Liver (tissue), 9 donors: ENCODE measurements around the gene EFCC1. TPM values are rescaled to one million over a fixed set of nuclear protein-coding genes. Genes with fewer than 3 reads are reported as not detected.
A peak's percentile ranks its signal among the peaks of the same experiment; 100 is the strongest.

Experiments
- DNase-seq: peaks from one replicate; pipeline ENCODE4 v3.0.0-alpha.2; 2017; ENCODE audit warnings: low spot score
- H3K27ac ChIP-seq, 2 donors: one replicate each; pipeline ENCODE4 v1.7.0; 2013; ENCODE audit warnings: inconsistent platforms in 2 of 2, low read length in 2 of 2, control low read depth in 1 of 2, low read depth in 1 of 2, mild to moderate bottlenecking in 1 of 2
- H3K27me3 ChIP-seq, 4 donors: one replicate each; pipeline versions ENCODE4 v1.6.1 to v1.7.0; 2013; ENCODE audit warnings: low read length in 3 of 4, inconsistent platforms in 1 of 4, mild to moderate bottlenecking in 1 of 4, moderate library complexity in 1 of 4; ENCODE audit not compliant: control insufficient read depth in 4 of 4, insufficient read depth in 4 of 4
- H3K36me3 ChIP-seq, 4 donors: one replicate each; pipeline versions ENCODE4 v1.6.1 to v1.7.0; 2013; ENCODE audit warnings: low read length in 3 of 4, mild to moderate bottlenecking in 3 of 4, low read depth in 1 of 4, moderate library complexity in 1 of 4; ENCODE audit not compliant: control insufficient read depth in 4 of 4, insufficient read depth in 3 of 4
- H3K4me1 ChIP-seq, 4 donors: one replicate each; pipeline versions ENCODE4 v1.6.1 to v1.7.0; 2013; ENCODE audit warnings: low read length in 3 of 4, mild to moderate bottlenecking in 3 of 4, moderate library complexity in 1 of 4; ENCODE audit not compliant: control insufficient read depth in 4 of 4, insufficient read depth in 4 of 4
- H3K4me3 ChIP-seq, 3 donors: one replicate each; pipeline versions ENCODE4 v1.6.1 to v1.7.0; 2013; ENCODE audit warnings: low read length in 3 of 3, control low read depth in 1 of 3, low read depth in 1 of 3, mild to moderate bottlenecking in 1 of 3
- H3K9ac ChIP-seq, 2 donors: one replicate each; pipeline ENCODE4 v1.7.0; 2013; ENCODE audit warnings: low read length in 2 of 2, mild to moderate bottlenecking in 2 of 2, moderate library complexity in 2 of 2, control low read depth in 1 of 2, low read depth in 1 of 2
- H3K9me3 ChIP-seq, 4 donors: one replicate each; pipeline versions ENCODE4 v1.6.1 to v1.7.0; 2013; ENCODE audit warnings: low read length in 3 of 4; ENCODE audit not compliant: control insufficient read depth in 4 of 4
- EGR1 ChIP-seq, 2 donors: IDR thresholded peaks; 2 replicates each; pipeline ENCODE4 v1.6.1; 2016 to 2018; ENCODE audit warnings: antibody characterized with exemption in 2 of 2, low read depth in 2 of 2
- FOXA1 ChIP-seq: IDR thresholded peaks from 2 replicates; pipeline ENCODE4 v1.6.1; 2016; ENCODE audit warnings: antibody characterized with exemption
- FOXA2 ChIP-seq: IDR thresholded peaks from 2 replicates; pipeline ENCODE4 v1.6.1; 2016; ENCODE audit warnings: antibody characterized with exemption
- GABPA ChIP-seq, 2 donors: IDR thresholded peaks in 1 of 2; conservative IDR thresholded peaks in 1 of 2; 2 replicates each; pipeline ENCODE4 v1.6.1; 2016; ENCODE audit warnings: antibody characterized with exemption in 2 of 2, mild to moderate bottlenecking in 1 of 2, moderate library complexity in 1 of 2
- HNF4A ChIP-seq, 2 donors: conservative IDR thresholded peaks; 2 replicates each; pipeline ENCODE4 v1.6.1; 2016; ENCODE audit warnings: antibody characterized with exemption in 2 of 2, mild to moderate bottlenecking in 2 of 2
- HNF4G ChIP-seq: IDR thresholded peaks from 2 replicates; pipeline ENCODE4 v1.6.1; 2016; ENCODE audit warnings: antibody characterized with exemption
- JUND ChIP-seq, 2 donors: IDR thresholded peaks; 2 replicates each; pipeline ENCODE4 v1.6.1; 2016; ENCODE audit warnings: antibody characterized with exemption in 2 of 2
- NR2F2 ChIP-seq: IDR thresholded peaks from 2 replicates; pipeline ENCODE4 v1.6.1; 2016; ENCODE audit warnings: antibody characterized with exemption
- RAD21 ChIP-seq, 2 donors: IDR thresholded peaks; 2 replicates each; pipeline ENCODE4 v1.6.1; 2016; ENCODE audit warnings: antibody characterized with exemption in 2 of 2, mild to moderate bottlenecking in 2 of 2
- RXRA ChIP-seq, 2 donors: IDR thresholded peaks; 2 replicates each; pipeline ENCODE4 v1.6.1; 2017 to 2018; ENCODE audit warnings: antibody characterized with exemption in 2 of 2, mild to moderate bottlenecking in 1 of 2
- SP1 ChIP-seq: IDR thresholded peaks from 2 replicates; pipeline ENCODE4 v1.6.1; 2018; ENCODE audit warnings: antibody characterized with exemption, mild to moderate bottlenecking
- TAF1 ChIP-seq: conservative IDR thresholded peaks from 2 replicates; pipeline ENCODE4 v1.6.1; 2016; ENCODE audit warnings: antibody characterized with exemption, mild to moderate bottlenecking
- YY1 ChIP-seq: IDR thresholded peaks from 2 replicates; pipeline ENCODE4 v1.6.1; 2016; ENCODE audit warnings: antibody characterized with exemption, mild to moderate bottlenecking
- WGBS: extraction: QIAGEN DNeasy Blood & Tissue Kit; methylation state at CpG from one replicate; pipeline ENCODE4 v1.1.7; 2013; 5-methylcytosine and 5-hydroxymethylcytosine counted together
- polyA plus RNA-seq, 2 donors: library from polyadenylated mRNA; stranded (reverse) in 1 of 2; unstranded in 1 of 2; fragments of 200-250 nt in 1 of 2; fragments of >200 nt in 1 of 2; fragmentation: Nextera tagmentation in 1 of 2; extraction: Ambion mirVana in 1 of 2; gene quantifications; one replicate each; pipeline versions ENCODE4 v1.2.1 to v1.2.3, GENCODE V29; 2013 to 2015
- total RNA-seq, 2 donors: library from RNA; depleted of rRNA; stranded (reverse); fragments of >200 nt; gene quantifications; one replicate each; pipeline ENCODE4 v1.2.3, GENCODE V29; 2014
- TF ChIP-seq, protein P1 (sequence below): IDR thresholded peaks from 2 replicates; pipeline ENCODE4 v1.6.1; 2016; ENCODE audit warnings: antibody characterized with exemption
- TF ChIP-seq, protein P2 (sequence below): IDR thresholded peaks from 2 replicates; pipeline ENCODE4 v1.6.1; 2016; ENCODE audit warnings: antibody characterized with exemption, mild to moderate bottlenecking
- TF ChIP-seq, protein P3 (sequence below): IDR thresholded peaks from 2 replicates; pipeline ENCODE4 v1.6.1; 2016; ENCODE audit warnings: antibody characterized with exemption
- TF ChIP-seq, protein P4 (sequence below): IDR thresholded peaks from 2 replicates; pipeline ENCODE4 v1.6.1; 2016; ENCODE audit warnings: antibody characterized with exemption
- TF ChIP-seq, protein P5 (sequence below): fragments of 150-350 bp; IDR thresholded peaks from 2 replicates; pipeline ENCODE4 v1.5.1; 2017; ENCODE audit warnings: improper control_type of control experiment, low read depth, low read length; ENCODE audit not compliant: missing input control
- donor health status: healthy.
- donor health status: healthy.
- donor health status: healthy.
- donor health status: healthy.
- donor health status: healthy.

The EFCC1 gene
- total and polyA plus RNA-seq, 4 donors, result 0.08 to 1.0 (median 0.24) TPM

DNA sequence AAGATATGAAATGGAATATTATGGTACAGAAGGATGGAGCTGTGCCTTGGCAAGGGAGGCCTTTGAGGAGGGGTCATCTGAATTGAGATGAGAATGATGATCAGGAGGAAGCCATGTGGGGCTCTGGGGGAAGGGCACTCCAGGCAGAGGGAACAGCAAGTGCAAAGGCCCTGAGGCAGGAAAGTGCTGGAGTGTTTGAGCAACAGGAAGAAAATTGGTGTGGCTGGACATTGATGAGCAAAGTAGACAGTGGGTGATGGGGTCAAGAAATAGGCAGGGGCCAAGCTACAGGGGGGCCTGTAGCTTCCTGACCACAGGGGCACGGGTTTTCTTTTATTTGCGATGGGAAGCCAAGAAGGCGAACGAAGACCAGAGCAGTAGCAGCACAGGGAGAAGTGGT is 56.1 kb downstream of the EFCC1 start:
- Histone ChIP-seq H3K4me3 (no peak overlapping the region), H3K27me3 (no peaks in the 10 kb centered on the region), H3K9ac (no peak overlapping the region), H3K9me3 (no peaks in the 10 kb centered on the region), H3K4me1 (peaks cover 8 to 26% (median 21%) of the 10 kb centered on the region in 4 donors), H3K27ac (no peak overlapping the region), H3K36me3 (no peaks in the 10 kb centered on the region)
- WGBS, result 95% methylated on average over 4 of the region's 4 CpGs
- TF ChIP-seq, protein P1, sequence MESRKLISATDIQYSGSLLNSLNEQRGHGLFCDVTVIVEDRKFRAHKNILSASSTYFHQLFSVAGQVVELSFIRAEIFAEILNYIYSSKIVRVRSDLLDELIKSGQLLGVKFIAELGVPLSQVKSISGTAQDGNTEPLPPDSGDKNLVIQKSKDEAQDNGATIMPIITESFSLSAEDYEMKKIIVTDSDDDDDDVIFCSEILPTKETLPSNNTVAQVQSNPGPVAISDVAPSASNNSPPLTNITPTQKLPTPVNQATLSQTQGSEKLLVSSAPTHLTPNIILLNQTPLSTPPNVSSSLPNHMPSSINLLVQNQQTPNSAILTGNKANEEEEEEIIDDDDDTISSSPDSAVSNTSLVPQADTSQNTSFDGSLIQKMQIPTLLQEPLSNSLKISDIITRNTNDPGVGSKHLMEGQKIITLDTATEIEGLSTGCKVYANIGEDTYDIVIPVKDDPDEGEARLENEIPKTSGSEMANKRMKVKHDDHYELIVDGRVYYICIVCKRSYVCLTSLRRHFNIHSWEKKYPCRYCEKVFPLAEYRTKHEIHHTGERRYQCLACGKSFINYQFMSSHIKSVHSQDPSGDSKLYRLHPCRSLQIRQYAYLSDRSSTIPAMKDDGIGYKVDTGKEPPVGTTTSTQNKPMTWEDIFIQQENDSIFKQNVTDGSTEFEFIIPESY, result no peak
- no peak for DNase-seq

DNA sequence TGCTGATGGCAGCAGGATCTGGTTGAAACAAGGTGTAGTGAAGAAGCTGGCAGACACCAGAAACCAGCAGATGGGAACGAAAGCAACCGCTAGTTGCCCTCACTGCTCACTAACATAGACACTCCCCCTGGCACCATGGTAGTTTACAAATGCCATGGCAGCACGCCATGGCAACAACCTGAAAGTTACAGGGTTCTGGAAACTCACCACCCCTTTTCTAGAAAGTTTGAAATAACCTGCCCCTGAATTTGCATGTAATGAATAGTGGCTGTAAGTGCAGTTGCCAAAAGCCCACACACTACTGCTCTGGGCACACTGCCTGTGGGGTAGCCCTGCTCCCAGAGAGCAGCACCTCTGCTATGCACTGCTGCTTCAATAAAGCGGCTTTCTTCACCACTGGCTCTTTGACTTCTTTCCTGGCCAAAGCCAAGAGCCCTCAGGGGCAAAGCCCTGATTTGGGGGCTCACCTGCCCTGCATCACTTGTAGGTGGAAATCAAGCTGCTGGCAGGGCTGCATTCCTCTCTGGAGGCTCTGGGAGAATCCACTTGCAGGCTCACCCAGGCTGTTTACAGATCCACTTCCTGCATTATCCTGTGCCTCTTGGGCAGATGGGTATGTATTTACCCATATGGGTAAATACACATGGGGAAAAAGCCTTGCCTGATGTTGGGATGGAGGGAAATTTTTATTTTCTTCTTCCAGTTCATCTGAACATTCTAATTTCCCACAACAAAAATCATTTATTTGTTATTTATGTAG is 57.5 kb downstream of the EFCC1 start:
- no peaks in the 10 kb centered on the region for H3K36me3 ChIP-seq
- DNase-seq, result no peak
- peak overlapping the region in 1 of 2 donors; percentile 69 for H3K27ac ChIP-seq
- no peaks in the 10 kb centered on the region for H3K27me3 ChIP-seq
- H3K4me1 ChIP-seq, result peaks cover 2 to 16% (median 12%) of the 10 kb centered on the region in 4 donors
- H3K4me3 ChIP-seq, result no peak overlapping the region
- no peaks in the 10 kb centered on the region for H3K9me3 ChIP-seq
- WGBS, result 39% methylated on average over 4 of the region's 4 CpGs
- no peak overlapping the region for H3K9ac ChIP-seq
- TF ChIP-seq SP1 (no peak), HNF4A (conservative IDR thresholded peaks at IDR 0.05) (peak in 1 of 2 donors; percentile 7), NR2F2 (no peak), GABPA (IDR thresholded peaks at IDR 0.05 in 1 of 2, conservative IDR thresholded peaks at IDR 0.05 in 1 of 2) (no peak), JUND (IDR thresholded peaks at IDR 0.05) (no peak), EGR1 (IDR thresholded peaks at IDR 0.05; ENCODE audit: low read depth in 2 of 2) (no peak), RAD21 (IDR thresholded peaks at IDR 0.05) (peak in 1 of 2 donors; percentile 20), FOXA2 (no peak), HNF4G (no peak), YY1 (peak; percentile 72), FOXA1 (no peak), TAF1 (no peak), RXRA (IDR thresholded peaks at IDR 0.05) (peak in 1 of 2 donors; percentile 19)
- TF ChIP-seq, protein P2, sequence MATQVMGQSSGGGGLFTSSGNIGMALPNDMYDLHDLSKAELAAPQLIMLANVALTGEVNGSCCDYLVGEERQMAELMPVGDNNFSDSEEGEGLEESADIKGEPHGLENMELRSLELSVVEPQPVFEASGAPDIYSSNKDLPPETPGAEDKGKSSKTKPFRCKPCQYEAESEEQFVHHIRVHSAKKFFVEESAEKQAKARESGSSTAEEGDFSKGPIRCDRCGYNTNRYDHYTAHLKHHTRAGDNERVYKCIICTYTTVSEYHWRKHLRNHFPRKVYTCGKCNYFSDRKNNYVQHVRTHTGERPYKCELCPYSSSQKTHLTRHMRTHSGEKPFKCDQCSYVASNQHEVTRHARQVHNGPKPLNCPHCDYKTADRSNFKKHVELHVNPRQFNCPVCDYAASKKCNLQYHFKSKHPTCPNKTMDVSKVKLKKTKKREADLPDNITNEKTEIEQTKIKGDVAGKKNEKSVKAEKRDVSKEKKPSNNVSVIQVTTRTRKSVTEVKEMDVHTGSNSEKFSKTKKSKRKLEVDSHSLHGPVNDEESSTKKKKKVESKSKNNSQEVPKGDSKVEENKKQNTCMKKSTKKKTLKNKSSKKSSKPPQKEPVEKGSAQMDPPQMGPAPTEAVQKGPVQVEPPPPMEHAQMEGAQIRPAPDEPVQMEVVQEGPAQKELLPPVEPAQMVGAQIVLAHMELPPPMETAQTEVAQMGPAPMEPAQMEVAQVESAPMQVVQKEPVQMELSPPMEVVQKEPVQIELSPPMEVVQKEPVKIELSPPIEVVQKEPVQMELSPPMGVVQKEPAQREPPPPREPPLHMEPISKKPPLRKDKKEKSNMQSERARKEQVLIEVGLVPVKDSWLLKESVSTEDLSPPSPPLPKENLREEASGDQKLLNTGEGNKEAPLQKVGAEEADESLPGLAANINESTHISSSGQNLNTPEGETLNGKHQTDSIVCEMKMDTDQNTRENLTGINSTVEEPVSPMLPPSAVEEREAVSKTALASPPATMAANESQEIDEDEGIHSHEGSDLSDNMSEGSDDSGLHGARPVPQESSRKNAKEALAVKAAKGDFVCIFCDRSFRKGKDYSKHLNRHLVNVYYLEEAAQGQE, result no peak
- TF ChIP-seq, protein P3, sequence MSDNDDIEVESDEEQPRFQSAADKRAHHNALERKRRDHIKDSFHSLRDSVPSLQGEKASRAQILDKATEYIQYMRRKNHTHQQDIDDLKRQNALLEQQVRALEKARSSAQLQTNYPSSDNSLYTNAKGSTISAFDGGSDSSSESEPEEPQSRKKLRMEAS, result no peak
- TF ChIP-seq, protein P1, result no peak
- TF ChIP-seq, protein P4, sequence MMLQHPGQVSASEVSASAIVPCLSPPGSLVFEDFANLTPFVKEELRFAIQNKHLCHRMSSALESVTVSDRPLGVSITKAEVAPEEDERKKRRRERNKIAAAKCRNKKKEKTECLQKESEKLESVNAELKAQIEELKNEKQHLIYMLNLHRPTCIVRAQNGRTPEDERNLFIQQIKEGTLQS, result no peak
- TF ChIP-seq, protein P5, sequence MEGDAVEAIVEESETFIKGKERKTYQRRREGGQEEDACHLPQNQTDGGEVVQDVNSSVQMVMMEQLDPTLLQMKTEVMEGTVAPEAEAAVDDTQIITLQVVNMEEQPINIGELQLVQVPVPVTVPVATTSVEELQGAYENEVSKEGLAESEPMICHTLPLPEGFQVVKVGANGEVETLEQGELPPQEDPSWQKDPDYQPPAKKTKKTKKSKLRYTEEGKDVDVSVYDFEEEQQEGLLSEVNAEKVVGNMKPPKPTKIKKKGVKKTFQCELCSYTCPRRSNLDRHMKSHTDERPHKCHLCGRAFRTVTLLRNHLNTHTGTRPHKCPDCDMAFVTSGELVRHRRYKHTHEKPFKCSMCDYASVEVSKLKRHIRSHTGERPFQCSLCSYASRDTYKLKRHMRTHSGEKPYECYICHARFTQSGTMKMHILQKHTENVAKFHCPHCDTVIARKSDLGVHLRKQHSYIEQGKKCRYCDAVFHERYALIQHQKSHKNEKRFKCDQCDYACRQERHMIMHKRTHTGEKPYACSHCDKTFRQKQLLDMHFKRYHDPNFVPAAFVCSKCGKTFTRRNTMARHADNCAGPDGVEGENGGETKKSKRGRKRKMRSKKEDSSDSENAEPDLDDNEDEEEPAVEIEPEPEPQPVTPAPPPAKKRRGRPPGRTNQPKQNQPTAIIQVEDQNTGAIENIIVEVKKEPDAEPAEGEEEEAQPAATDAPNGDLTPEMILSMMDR, result peak; percentile 10
